Ecto neural progenitor cell (in vitro differentiated cells): ENCODE data around the gene RUVBL1.

ENCODE experiments used
- DNase-seq: peaks from one replicate; pipeline ENCODE4 v3.0.0-alpha.2; 2018; ENCODE audit warnings: low spot score

Gene RUVBL1

DNA sequence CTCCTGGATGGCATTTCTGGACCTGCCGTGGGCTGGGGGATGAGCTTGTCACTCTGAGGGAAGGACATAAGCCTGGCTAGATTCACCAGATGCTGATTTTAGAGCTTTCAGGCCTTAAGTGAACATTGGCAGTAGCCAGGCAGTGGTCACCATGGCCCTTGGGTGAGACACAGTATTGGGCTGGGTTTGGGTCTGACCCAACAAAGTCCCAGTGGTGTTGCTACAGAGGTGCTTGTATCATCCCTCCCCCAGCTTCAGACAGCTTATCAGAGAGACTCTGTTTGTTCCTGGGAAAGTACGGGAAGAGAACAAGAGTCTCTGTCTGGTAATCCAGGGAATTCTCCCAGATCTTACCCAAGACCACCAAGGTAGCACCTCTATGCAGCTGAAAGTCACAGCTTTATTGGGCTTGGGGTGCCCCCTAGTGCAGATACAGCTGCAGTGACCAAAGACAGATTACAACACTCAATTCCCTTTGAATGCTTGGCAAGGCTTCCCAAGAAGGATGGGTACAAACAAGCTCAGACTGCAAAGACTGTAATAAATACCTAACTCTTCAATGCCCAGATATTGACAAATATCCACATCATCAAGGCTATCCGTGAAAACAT, 9.8 kb upstream of the RUVBL1 start:
- peak; percentile 52 for DNase-seq

- no peak for DNase-seq
Measured at GRCh38 chr3:128131897-128132646, 8.5 kb upstream of the RUVBL1 start.

- DNase-seq: no peak
Measured at GRCh38 chr3:128128251-128128650, 4.6 kb upstream of the RUVBL1 start.

GRCh38 chr3:128127236-128127635, 3.6 kb upstream of the RUVBL1 start:
- no peak for DNase-seq

GRCh38 chr3:128123156-128123537, 465 bp downstream of the RUVBL1 start:
- no peak for DNase-seq

GRCh38 chr3:128122013-128122412, 1.6 kb downstream of the RUVBL1 start:
- DNase-seq: no peak

- no peak for DNase-seq
Measured at GRCh38 chr3:128113817-128114794, 9.5 kb downstream of the RUVBL1 start.

GRCh38 chr3:128112357-128112968, 11.1 kb downstream of the RUVBL1 start:
- no peak for DNase-seq

DNA sequence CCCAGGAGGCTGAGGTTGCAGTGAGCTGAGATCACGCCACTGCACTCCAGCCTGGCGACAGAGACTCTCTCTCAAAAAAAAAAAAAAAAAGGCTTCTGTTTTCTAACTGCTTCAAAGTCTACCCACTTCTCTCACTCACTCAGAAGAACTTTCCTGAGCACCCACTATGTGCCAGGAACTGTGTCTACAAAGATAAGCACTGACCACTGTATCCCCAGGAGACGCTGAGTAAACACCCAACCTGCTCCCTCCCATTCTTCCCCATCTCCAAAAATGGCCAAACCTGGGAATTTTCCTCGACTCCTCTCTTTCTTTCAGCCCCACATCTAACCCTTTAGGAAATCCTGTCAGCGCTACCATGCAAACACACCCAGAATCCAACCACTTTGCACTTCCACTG, 12.5 kb downstream of the RUVBL1 start:
- no peak for DNase-seq

DNA sequence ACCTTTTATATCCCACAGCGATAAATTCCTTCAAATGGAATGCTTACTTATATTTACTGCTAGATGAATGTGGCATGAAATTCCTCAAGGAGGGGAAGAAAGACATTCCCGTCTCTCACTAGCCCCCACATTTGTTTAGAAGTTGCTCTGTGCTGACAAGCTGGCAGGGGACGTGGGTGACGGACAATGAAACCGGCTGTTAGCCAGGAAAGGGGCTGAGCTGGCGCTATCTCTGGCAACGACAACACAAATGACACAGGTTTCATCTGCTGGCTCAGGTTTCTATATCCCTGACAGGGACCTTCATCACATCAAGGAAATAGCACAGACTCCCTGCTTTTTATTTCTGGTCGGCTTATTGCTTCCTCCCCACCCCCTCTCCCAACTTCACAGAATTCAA, 15.8 kb downstream of the RUVBL1 start:
- DNase-seq: no peak

DNA sequence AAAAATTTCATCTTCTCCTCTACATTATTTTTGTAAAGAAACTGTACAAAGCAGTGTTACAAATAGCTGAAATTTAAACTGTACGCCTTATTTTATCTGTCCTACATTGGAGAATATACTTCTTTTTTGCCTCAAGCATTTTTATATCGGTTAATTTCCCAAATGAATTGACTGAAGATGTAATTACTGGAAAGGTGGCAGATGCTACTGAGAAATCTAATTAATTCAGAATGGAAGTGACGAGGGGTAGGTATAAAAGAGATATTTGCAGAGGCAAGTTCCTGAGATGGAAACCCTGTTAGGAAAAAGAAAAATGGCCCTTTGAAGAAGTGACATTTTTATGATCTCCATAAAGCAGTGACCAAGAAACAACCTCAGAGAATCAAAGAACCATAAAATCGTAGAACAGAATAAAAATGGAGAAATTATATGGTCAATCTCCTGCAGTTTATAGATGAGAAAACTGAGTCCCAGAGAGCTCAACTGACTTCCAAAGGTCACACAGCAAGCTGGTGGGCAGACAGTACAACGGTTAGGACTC, 20.4 kb downstream of the RUVBL1 start:
- no peak for DNase-seq

DNA sequence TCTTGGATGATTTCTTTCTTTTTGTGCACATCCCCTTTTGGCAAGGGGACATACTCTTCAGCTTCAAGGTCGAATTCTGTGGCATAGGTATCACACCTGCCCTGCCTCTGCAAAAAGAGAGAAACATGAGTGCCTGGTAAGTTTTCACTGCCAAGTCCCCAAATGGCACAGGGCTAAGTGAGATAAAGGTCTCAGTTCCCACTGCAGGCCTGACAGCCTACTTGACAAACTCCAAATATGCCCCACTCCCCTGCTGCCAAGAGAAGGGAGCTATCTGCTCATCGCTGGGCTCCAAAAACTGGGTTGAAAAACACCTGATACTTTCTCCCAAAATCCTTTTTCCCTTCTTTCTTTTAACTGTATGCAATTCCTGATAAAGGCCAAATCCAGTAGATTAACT, 23.0 kb downstream of the RUVBL1 start:
- no peak for DNase-seq

- no peak for DNase-seq
Measured at GRCh38 chr3:128100161-128100560, 23.5 kb downstream of the RUVBL1 start.

GRCh38 chr3:128098234-128098633, 25.4 kb downstream of the RUVBL1 start:
- no peak for DNase-seq

DNA sequence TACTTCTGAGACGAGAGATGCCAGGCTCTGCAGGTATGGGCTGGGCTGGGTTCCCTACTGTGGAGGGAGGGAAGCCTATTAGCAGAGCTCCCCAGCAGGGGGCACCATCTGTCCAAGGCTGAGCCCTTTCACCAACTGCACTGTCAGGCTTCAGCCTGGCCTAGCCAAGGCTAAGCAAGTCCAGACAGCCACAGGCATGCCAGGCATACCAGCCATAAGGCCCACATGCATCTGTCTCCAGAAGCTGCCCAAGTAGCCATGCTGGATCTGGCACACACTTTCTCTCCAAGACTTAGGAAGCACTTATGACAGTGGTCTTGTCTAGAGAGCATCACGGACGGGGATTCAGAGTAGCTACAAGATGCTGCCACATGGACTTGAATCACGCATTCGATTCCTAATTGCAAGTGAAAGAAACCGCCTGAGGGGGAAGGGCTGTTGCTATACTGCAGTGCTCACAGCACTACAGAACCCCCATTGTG, 28.3 kb downstream of the RUVBL1 start:
- peak; percentile 76 for DNase-seq

DNA sequence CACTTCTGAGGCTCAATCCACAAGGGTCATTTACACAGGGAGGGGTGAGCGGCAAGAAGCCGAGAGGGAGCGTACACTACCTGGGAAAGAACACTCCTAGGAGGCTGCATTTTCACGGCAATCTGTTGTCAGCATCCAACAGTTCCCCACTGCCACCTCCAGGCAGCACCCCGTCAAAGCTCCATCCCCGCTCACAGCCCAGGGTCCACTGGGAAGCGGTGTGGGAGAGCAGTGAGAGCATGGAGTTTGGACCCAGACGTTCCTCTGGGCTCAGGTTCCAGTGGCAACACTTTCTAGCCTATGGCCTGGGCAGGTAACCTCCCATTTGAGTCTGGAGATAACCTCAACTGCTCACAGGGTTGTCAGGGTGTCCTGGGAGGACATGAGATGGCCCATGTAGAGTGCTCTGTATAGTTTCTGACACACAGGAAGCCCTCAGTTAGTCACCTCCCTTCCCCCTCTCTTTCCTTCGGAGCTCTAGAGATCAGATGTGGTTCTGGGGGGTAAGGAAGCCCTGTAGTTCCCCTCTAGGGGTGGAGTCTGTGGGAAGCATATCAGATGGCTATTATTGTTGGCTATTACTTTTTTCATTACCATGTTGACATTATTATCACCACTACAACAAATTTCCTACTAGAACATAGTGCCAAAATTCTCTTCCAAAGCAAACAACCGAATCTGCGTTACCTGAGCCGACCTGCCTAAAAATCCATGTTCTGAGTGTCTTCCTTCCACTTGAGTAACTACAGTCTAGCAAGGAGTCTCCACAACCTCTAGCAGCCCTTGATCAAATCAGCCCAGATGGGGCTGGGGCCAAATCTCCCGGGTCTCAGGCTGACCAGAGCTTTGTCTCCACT, 29.1 kb downstream of the RUVBL1 start:
- DNase-seq: no peak

DNA sequence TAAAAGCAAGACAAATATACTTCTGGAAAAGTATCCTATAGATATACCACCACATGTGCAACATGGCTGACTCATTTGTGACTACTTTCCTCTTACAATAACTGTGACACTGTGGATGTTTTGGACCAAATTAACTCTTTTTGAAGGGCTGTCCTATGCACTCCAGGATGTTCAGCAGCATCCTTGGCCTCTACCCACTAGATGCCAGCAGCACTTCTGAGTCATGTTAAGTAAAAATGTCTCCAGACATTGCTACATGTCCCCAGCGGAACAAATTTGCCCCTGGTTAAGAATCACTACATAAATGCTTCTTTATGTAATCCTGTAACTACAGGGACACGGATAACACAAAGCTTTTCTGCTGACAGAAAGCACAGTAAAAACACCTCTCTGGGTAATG, 32.0 kb downstream of the RUVBL1 start:
- no peak for DNase-seq

- no peak for DNase-seq
Measured at GRCh38 chr3:128089135-128089534, 34.5 kb downstream of the RUVBL1 start.

GRCh38 chr3:128084675-128085021, 39.0 kb downstream of the RUVBL1 start:
- DNase-seq: no peak

DNA sequence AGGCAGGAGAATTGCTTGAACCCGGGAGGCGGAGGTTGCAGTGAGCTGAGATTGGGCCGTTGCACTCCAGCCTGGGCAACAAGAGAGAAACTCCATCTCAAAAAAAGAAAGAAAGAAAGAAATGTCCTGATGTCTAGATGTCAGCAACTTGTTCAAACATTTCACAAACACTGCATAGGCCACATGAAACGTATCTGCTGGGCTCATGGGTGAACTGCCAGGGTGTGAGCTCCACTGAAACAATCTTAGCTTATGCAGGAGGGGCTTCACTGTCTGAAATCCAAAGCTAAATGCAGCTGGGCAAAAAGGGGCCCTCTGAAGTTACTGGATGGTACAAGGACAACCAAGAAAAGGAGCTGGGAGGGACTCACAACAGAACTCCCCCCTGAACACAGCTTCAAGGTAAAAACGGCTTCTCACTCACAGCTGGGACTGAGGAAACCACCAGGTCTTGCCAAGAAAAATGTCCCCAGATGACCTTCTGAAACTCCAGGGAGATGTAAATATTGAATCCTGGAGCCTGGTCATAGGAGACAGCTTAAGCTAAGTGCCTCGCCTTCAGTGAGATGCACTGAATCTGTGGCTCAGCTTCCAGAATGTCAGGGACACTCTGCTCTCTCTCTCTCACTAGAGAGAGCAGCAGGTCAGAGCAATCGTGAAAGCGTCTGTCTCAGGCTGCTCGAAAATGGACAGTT, 39.5 kb downstream of the RUVBL1 start:
- no peak for DNase-seq
